Cardiac fibroblast (primary cell): Measurements from ENCODE around the gene CLIC6.
"Not testable (repeated sequence)": the region's sequence is repeated elsewhere in the genome, so short reads cannot be mapped to it uniquely, and the experiment has no call there.

Source experiments
- DNase-seq, 2 donors: peaks; one replicate each; pipeline versions ENCODE4 v3.0.0 to v3.0.0-alpha.2; 2010; ENCODE audit warnings: low read depth in 2 of 2
- H3K4me3 ChIP-seq, 2 donors: replicated peaks in 1 of 2; 1 replicate in 1 of 2; 2 replicates in 1 of 2; pipeline ENCODE4 v1.5.1; 2011; ENCODE audit warnings: low read depth in 2 of 2, low read length in 2 of 2, mild to moderate bottlenecking in 2 of 2, moderate library complexity in 1 of 2
- CTCF ChIP-seq: IDR thresholded peaks from one replicate; pipeline ENCODE4 v1.5.1; 2011; ENCODE audit warnings: low read depth, mild to moderate bottlenecking, low read length, inconsistent platforms

Gene CLIC6

GRCh38 chr21:34650861-34651431 is 17.8 kb upstream of the CLIC6 start:
- no peak for DNase-seq
- no peak overlapping the region for H3K4me3 ChIP-seq

GRCh38 chr21:34651642-34652041 is 17.2 kb upstream of the CLIC6 start:
- no peak for DNase-seq
- no peak overlapping the region for H3K4me3 ChIP-seq
- TF ChIP-seq CTCF: no peak

More at GRCh38 chr21:34650861-34651431, 17.8 kb upstream of the CLIC6 start:
- no peak for TF ChIP-seq CTCF

GRCh38 chr21:34653522-34653921 is 15.3 kb upstream of the CLIC6 start:
- no peak for TF ChIP-seq CTCF
- DNase-seq: no peak
- H3K4me3 ChIP-seq: no peak overlapping the region

GRCh38 chr21:34661848-34662247 is 6.9 kb upstream of the CLIC6 start:
- TF ChIP-seq CTCF: no peak
- no peak for DNase-seq
- no peak overlapping the region for H3K4me3 ChIP-seq

GRCh38 chr21:34667761-34668160 is 1.0 kb upstream of the CLIC6 start:
- DNase-seq: no peak
- TF ChIP-seq CTCF: no peak
- no peak overlapping the region for H3K4me3 ChIP-seq

- H3K4me3 ChIP-seq: peak overlapping the region in 1 of 2 donors; percentile 7
- no peak for DNase-seq
- TF ChIP-seq CTCF: no peak
Measured at GRCh38 chr21:34669149-34669879, 520 bp downstream of the CLIC6 start.

- not testable (repeated sequence) for DNase-seq
- H3K4me3 ChIP-seq: peak overlapping the region in 1 of 2 donors; percentile 7
Measured at GRCh38 chr21:34669880-34670219, 1.1 kb downstream of the CLIC6 start.
